HCT116 (cell line): ENCODE measurements around the gene PLCL2. TPM values are rescaled to one million over a fixed set of nuclear protein-coding genes. Genes with fewer than 3 reads are reported as not detected.

Experiments used
- ATAC-seq: fragments of 200-7000 bp; cut with Tn5 transposase; 2 replicates; pipeline ENCODE4 v1.9.1; 2020; ENCODE audit warnings: mild to moderate bottlenecking, moderate library complexity
- BruUV-seq: library from RNA; stranded (reverse); fragments of 400-500 nt; replicated peaks from 2 replicates; lab custom pipeline; 2021; lab: Mats Ljungman, UMichigan
- CTCF ChIA-PET: fragments of 300-600 bp; sonication (Branson Sonifier 250); formaldehyde crosslinking; loops from one replicate; lab custom pipeline; 2021; ENCODE audit warnings: antibody characterized with exemption; lab: Charles Lee
- POLR2A ChIA-PET: fragments of 300-600, 350-600 bp; sonication (Branson Sonifier 250); formaldehyde crosslinking; loops from one replicate; lab custom pipeline; 2021; ENCODE audit warnings: antibody characterized with exemption; lab: Charles Lee
- RAD21 ChIA-PET, 2 experiments: fragments of 300-600 bp; sonication (Branson Sonifier 250); formaldehyde crosslinking; loops; one replicate each; lab custom pipeline; 2023; ENCODE audit warnings: low total read pairs in 2 of 2; ENCODE audit not compliant: uncharacterized antibody in 2 of 2, unreplicated experiment in 2 of 2, low non-redundant PET in 1 of 2; lab: Charles Lee
- DNase-seq: peaks from one replicate; pipeline ENCODE4 v3.0.0-alpha.2; 2010; ENCODE audit warnings: low read depth, low spot score
- H2AFZ ChIP-seq: fragments of 200-600 bp; shearing (Covaris generic), sonication (generic); 2 replicates; pipeline ENCODE4 v1.6.1; 2017; ENCODE audit warnings: low read depth, mixed run types, mixed read lengths, antibody characterized with exemption, low read length; ENCODE audit not compliant: poor library complexity, severe bottlenecking
- H3K27ac ChIP-seq: 2 replicates; pipeline ENCODE4 v1.5.1; 2012; ENCODE audit warnings: low read depth, low read length
- H3K27me3 ChIP-seq: fragments of 200-600 bp; sonication (generic); 2 replicates; pipeline ENCODE4 v1.6.1; 2016; ENCODE audit warnings: mixed run types, low read length, mixed read lengths; ENCODE audit not compliant: insufficient read depth
- H3K36me3 ChIP-seq, 2 experiments: fragments of 200-500 bp in 1 of 2; fragments of 200-600 bp in 1 of 2; sonication (Bioruptor generic) in 1 of 2; sonication (generic) in 1 of 2; 2 replicates each; pipeline versions ENCODE4 v1.5.1 to v1.6.1; 2014 to 2016; ENCODE audit warnings: low read length in 2 of 2, inconsistent platforms in 1 of 2, mixed read lengths in 1 of 2, mixed run types in 1 of 2; ENCODE audit not compliant: insufficient read depth in 2 of 2, control insufficient read depth in 1 of 2
- H3K4me1 ChIP-seq, 2 experiments: fragments of 200-600 bp in 1 of 2; sonication (generic) in 1 of 2; 2 replicates each; pipeline versions ENCODE4 v1.5.1 to v1.6.1; 2012 to 2017; ENCODE audit warnings: low read length in 2 of 2, inconsistent platforms in 1 of 2, mild to moderate bottlenecking in 1 of 2, mixed read lengths in 1 of 2, mixed run types in 1 of 2, moderate library complexity in 1 of 2; ENCODE audit not compliant: insufficient read depth in 2 of 2, control insufficient read depth in 1 of 2
- H3K4me2 ChIP-seq: fragments of 200-600 bp; sonication (generic); 2 replicates; pipeline ENCODE4 v1.6.1; 2017; ENCODE audit warnings: mixed run types, low read length, mixed read lengths
- H3K4me3 ChIP-seq, 2 experiments: fragments of 200-600 bp in 1 of 2; sonication (generic) in 1 of 2; replicated peaks in 1 of 2; 2 replicates each; pipeline ENCODE4 v1.5.1; 2011 to 2016; ENCODE audit warnings: low read length in 2 of 2, control low read depth in 1 of 2, low read depth in 1 of 2, mild to moderate bottlenecking in 1 of 2, mixed read lengths in 1 of 2, mixed run types in 1 of 2
- H3K79me2 ChIP-seq: fragments of 200-600 bp; sonication (generic); 2 replicates; pipeline ENCODE4 v1.6.1; 2017; ENCODE audit warnings: mild to moderate bottlenecking, mixed run types, low read length, moderate library complexity, mixed read lengths; ENCODE audit not compliant: insufficient read depth
- H3K9ac ChIP-seq: fragments of 200-600 bp; sonication (generic); 2 replicates; pipeline ENCODE4 v1.6.1; 2016; ENCODE audit warnings: low read length, mixed read lengths
- H3K9me2 ChIP-seq: fragments of 200-600 bp; sonication (generic), shearing (Covaris generic); 2 replicates; pipeline ENCODE4 v1.6.1; 2017; ENCODE audit warnings: mixed run types, mild to moderate bottlenecking, moderate library complexity; ENCODE audit not compliant: insufficient read depth
- H3K9me3 ChIP-seq, 2 experiments: fragments of 200-500 bp in 1 of 2; fragments of 200-600 bp in 1 of 2; sonication (Bioruptor generic) in 1 of 2; sonication (generic) in 1 of 2; 2 replicates each; pipeline ENCODE4 v1.6.1; 2014 to 2017; ENCODE audit warnings: low read length in 2 of 2, mixed read lengths in 2 of 2, inconsistent platforms in 1 of 2, low read depth in 1 of 2, mild to moderate bottlenecking in 1 of 2, mixed run types in 1 of 2, moderate library complexity in 1 of 2; ENCODE audit not compliant: control insufficient read depth in 1 of 2, insufficient read depth in 1 of 2
- H4K20me1 ChIP-seq: fragments of 200-600 bp; sonication (generic), shearing (Covaris generic); 2 replicates; pipeline ENCODE4 v1.6.1; 2017; ENCODE audit warnings: mixed run types, mild to moderate bottlenecking, moderate library complexity; ENCODE audit not compliant: insufficient read depth
- CEBPB ChIP-seq: IDR thresholded peaks from 2 replicates; pipeline ENCODE4 v1.6.1; 2012; ENCODE audit warnings: low read depth
- EGR1 ChIP-seq: IDR thresholded peaks from 2 replicates; pipeline ENCODE4 v1.6.1; 2012; ENCODE audit warnings: low read depth
- ELF1 ChIP-seq: IDR thresholded peaks from 2 replicates; pipeline ENCODE4 v1.6.1; 2012; ENCODE audit warnings: low read depth, borderline replicate concordance
- EZH2phosphoT487 ChIP-seq: fragments of 200-600 bp; IDR thresholded peaks from 2 replicates; pipeline ENCODE4 v1.6.1; 2018; ENCODE audit warnings: antibody characterized with exemption, borderline replicate concordance
- POLR2AphosphoS5 ChIP-seq: IDR thresholded peaks from 2 replicates; pipeline ENCODE4 v1.6.1; 2011; ENCODE audit warnings: mild to moderate bottlenecking, low read depth, low read length, moderate library complexity
- SP1 ChIP-seq: IDR thresholded peaks from 2 replicates; pipeline ENCODE4 v1.6.1; 2012; ENCODE audit warnings: low read depth
- YY1 ChIP-seq: IDR thresholded peaks from 2 replicates; pipeline ENCODE4 v1.6.1; 2011; ENCODE audit warnings: low read length, low read depth, moderate library complexity, mild to moderate bottlenecking; ENCODE audit not compliant: insufficient replicate concordance; ENCODE audit errors: extremely low read depth
- intact Hi-C: fragments of 100-400 bp; cut with micrococcal nuclease; formaldehyde crosslinking; loops from 2 replicates; pipeline ENCODE4 v1.10.0; 2022
- total RNA-seq: library from RNA; stranded (reverse); gene quantifications from one replicate; pipeline ENCODE4 v1.2.1, GENCODE V29; 2021; ENCODE audit not compliant: unreplicated experiment
- TF ChIP-seq, protein P1 (sequence below): IDR thresholded peaks from 2 replicates; pipeline ENCODE4 v1.6.1; 2012
- TF ChIP-seq, protein P2 (sequence below), 3 experiments: fragments of 200-600 bp in 1 of 3; sonication (generic) in 1 of 3; IDR thresholded peaks in 2 of 3; conservative IDR thresholded peaks in 1 of 3; 2 replicates each; pipeline ENCODE4 v1.5.1; 2012 to 2017; ENCODE audit warnings: low read depth in 2 of 3, low read length in 2 of 3, antibody characterized with exemption in 1 of 3, borderline replicate concordance in 1 of 3, control low read depth in 1 of 3, mild to moderate bottlenecking in 1 of 3, mixed read lengths in 1 of 3, mixed run types in 1 of 3, moderate library complexity in 1 of 3; ENCODE audit not compliant: insufficient read depth in 1 of 3
- TF ChIP-seq, protein P3 (sequence below): IDR thresholded peaks from 2 replicates; pipeline ENCODE4 v1.6.1; 2012; ENCODE audit warnings: low read depth

The PLCL2 gene
- total RNA-seq, 1 experiment from 2014 or later, result 2.2 TPM

DNA sequence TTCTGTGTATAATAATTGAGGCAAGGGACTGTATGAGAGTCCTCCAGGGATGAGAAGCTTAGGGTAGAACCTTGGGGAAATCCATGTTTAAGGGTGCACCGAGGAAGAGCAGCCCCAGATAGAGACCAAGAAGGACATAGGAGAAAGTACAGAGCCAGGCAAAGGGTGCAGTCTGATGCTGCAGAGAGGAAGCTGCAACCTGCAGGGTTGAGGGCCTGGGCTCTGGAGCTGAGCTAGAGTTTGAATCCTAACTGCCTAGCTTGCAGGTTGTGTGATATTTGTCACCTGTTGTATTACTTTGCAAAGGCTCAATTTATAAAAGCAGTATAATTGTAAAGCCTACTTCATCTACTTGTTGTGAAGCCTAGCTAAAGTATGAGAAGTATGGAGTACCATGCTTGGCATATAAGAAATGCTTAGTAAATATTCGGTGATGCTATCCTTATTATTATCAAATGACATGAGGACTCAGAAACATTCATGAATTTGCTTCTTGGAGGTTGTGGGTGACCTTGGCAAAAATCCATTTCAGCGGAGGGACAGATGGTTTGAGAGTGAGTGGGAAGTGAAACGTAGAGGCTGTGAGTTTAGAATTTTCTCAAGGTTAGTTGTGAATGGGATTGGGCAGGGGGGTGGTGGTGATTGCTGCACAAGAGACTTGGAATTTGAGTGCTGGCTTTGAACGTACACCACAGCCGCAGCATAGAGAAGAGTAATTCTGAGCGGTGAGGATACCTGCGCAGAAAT is 43.8 kb downstream of the PLCL2 start:
- BruUV-seq, result no TSS peak
- no peak overlapping the region for H3K9ac ChIP-seq
- ChIA-PET RAD21 (no interaction called here), CTCF (interaction anchor here (1.0 kb wide), 1 partner anchor 10 kb away, joined by 3 read pairs; no protein-coding TSS in a partner anchor), POLR2A (no interaction called here)
- H3K27ac ChIP-seq, result no peak overlapping the region
- no peaks in the 10 kb centered on the region for H4K20me1 ChIP-seq
- ATAC-seq (no peak), DNase-seq (no peak)
- no peak overlapping the region for H2AFZ ChIP-seq
- H3K9me2 ChIP-seq, result no peaks in the 10 kb centered on the region
- H3K4me1 ChIP-seq, result no peaks in the 10 kb centered on the region
- no peaks in the 10 kb centered on the region for H3K36me3 ChIP-seq
- H3K9me3 ChIP-seq, result no peaks in the 10 kb centered on the region
- no peak for TF ChIP-seq ELF1
- TF ChIP-seq SP1, result no peak
- TF ChIP-seq CEBPB, result no peak
- TF ChIP-seq POLR2AphosphoS5, result no peak
- intact Hi-C loops, result no loop called here
- H3K4me3 ChIP-seq, result no peak overlapping the region
- H3K27me3 ChIP-seq, result no peaks in the 10 kb centered on the region
- no peaks in the 10 kb centered on the region for H3K79me2 ChIP-seq
- no peak overlapping the region for H3K4me2 ChIP-seq

DNA sequence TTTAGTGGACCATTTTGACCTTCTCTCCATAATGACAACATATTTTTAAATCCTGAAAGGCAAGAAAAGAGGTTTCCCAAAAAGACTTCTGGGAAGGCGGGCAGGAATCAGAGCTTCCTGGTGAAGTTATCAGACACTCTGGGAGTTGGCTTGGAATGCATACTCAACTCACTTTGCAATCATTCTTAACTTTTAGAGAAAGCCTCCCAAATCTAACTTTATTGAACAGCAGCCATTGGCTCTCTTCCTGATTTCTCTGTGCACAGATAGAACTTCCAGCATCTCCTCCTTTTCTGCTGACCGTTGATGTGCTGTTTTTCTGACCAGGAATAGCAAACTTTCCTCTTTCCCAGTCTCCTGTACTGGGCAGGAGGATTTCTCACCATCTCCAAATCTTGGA is 44.6 kb downstream of the PLCL2 start:
- H3K4me2 ChIP-seq, result no peak overlapping the region
- no peaks in the 10 kb centered on the region for H3K79me2 ChIP-seq
- no peaks in the 10 kb centered on the region for H3K9me3 ChIP-seq
- no peaks in the 10 kb centered on the region for H4K20me1 ChIP-seq
- no peaks in the 10 kb centered on the region for H3K27me3 ChIP-seq
- no peak overlapping the region for H3K4me3 ChIP-seq
- H3K9me2 ChIP-seq, result no peaks in the 10 kb centered on the region
- RAD21 ChIA-PET, result no interaction called here
- no TSS peak for BruUV-seq
- ATAC-seq, result no peak
- no peak overlapping the region for H3K27ac ChIP-seq
- DNase-seq, result no peak
- TF ChIP-seq SP1, result no peak
- TF ChIP-seq, protein P1, sequence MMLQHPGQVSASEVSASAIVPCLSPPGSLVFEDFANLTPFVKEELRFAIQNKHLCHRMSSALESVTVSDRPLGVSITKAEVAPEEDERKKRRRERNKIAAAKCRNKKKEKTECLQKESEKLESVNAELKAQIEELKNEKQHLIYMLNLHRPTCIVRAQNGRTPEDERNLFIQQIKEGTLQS, result no peak
- no peak for TF ChIP-seq EZH2phosphoT487
- no peak for TF ChIP-seq EGR1
- TF ChIP-seq, protein P2, sequence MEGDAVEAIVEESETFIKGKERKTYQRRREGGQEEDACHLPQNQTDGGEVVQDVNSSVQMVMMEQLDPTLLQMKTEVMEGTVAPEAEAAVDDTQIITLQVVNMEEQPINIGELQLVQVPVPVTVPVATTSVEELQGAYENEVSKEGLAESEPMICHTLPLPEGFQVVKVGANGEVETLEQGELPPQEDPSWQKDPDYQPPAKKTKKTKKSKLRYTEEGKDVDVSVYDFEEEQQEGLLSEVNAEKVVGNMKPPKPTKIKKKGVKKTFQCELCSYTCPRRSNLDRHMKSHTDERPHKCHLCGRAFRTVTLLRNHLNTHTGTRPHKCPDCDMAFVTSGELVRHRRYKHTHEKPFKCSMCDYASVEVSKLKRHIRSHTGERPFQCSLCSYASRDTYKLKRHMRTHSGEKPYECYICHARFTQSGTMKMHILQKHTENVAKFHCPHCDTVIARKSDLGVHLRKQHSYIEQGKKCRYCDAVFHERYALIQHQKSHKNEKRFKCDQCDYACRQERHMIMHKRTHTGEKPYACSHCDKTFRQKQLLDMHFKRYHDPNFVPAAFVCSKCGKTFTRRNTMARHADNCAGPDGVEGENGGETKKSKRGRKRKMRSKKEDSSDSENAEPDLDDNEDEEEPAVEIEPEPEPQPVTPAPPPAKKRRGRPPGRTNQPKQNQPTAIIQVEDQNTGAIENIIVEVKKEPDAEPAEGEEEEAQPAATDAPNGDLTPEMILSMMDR (IDR thresholded peaks at IDR 0.05 in 2 of 3, conservative IDR thresholded peaks at IDR 0.05 in 1 of 3; ENCODE audit: borderline replicate concordance in 1 of 3, insufficient read depth in 1 of 3, low read depth in 2 of 3, low read length in 2 of 3), result no peak
- TF ChIP-seq YY1, result no peak
- TF ChIP-seq, protein P3, sequence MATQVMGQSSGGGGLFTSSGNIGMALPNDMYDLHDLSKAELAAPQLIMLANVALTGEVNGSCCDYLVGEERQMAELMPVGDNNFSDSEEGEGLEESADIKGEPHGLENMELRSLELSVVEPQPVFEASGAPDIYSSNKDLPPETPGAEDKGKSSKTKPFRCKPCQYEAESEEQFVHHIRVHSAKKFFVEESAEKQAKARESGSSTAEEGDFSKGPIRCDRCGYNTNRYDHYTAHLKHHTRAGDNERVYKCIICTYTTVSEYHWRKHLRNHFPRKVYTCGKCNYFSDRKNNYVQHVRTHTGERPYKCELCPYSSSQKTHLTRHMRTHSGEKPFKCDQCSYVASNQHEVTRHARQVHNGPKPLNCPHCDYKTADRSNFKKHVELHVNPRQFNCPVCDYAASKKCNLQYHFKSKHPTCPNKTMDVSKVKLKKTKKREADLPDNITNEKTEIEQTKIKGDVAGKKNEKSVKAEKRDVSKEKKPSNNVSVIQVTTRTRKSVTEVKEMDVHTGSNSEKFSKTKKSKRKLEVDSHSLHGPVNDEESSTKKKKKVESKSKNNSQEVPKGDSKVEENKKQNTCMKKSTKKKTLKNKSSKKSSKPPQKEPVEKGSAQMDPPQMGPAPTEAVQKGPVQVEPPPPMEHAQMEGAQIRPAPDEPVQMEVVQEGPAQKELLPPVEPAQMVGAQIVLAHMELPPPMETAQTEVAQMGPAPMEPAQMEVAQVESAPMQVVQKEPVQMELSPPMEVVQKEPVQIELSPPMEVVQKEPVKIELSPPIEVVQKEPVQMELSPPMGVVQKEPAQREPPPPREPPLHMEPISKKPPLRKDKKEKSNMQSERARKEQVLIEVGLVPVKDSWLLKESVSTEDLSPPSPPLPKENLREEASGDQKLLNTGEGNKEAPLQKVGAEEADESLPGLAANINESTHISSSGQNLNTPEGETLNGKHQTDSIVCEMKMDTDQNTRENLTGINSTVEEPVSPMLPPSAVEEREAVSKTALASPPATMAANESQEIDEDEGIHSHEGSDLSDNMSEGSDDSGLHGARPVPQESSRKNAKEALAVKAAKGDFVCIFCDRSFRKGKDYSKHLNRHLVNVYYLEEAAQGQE, result no peak
- TF ChIP-seq POLR2AphosphoS5, result no peak
- H3K36me3 ChIP-seq, result no peaks in the 10 kb centered on the region
- H3K9ac ChIP-seq, result no peak overlapping the region
- POLR2A ChIA-PET, result no interaction called here
- intact Hi-C loops, result no loop called here
- CTCF ChIA-PET, result no interaction called here
- H2AFZ ChIP-seq, result no peak overlapping the region
- no peaks in the 10 kb centered on the region for H3K4me1 ChIP-seq
